Glutamatergic neuron (in vitro differentiated cells): ENCODE data around the gene PSEN1. TPM values are rescaled to one million over a fixed set of nuclear protein-coding genes. Genes with fewer than 3 reads are reported as not detected.

Experiments
- DNase-seq: peaks from one replicate; pipeline ENCODE4 v3.0.0; 2022
- H3K27ac Mint-ChIP-seq: one replicate; pipeline ENCODE4 v1.8.0; 2020; ENCODE audit warnings: mild to moderate bottlenecking, mixed read lengths, inconsistent platforms; ENCODE audit not compliant: unreplicated experiment
- H3K27me3 Mint-ChIP-seq: one replicate; pipeline ENCODE4 v1.8.0; 2020; ENCODE audit warnings: mild to moderate bottlenecking, moderate library complexity, mixed read lengths, inconsistent platforms; ENCODE audit not compliant: unreplicated experiment
- H3K36me3 Mint-ChIP-seq: one replicate; pipeline ENCODE4 v1.8.0; 2020; ENCODE audit warnings: mild to moderate bottlenecking, mixed read lengths, inconsistent platforms; ENCODE audit not compliant: unreplicated experiment
- H3K4me1 Mint-ChIP-seq: one replicate; pipeline ENCODE4 v1.8.0; 2020; ENCODE audit warnings: mild to moderate bottlenecking, low read depth, mixed read lengths, inconsistent platforms; ENCODE audit not compliant: unreplicated experiment
- H3K4me3 Mint-ChIP-seq: one replicate; pipeline ENCODE4 v1.8.0; 2020; ENCODE audit warnings: mild to moderate bottlenecking, mixed read lengths, inconsistent platforms; ENCODE audit not compliant: unreplicated experiment
- H3K9me3 Mint-ChIP-seq: one replicate; pipeline ENCODE4 v1.8.0; 2020; ENCODE audit warnings: mild to moderate bottlenecking, moderate library complexity, mixed read lengths, inconsistent platforms; ENCODE audit not compliant: unreplicated experiment
- total RNA-seq: library from RNA; stranded (reverse); fragmentation: NEBNext Ultra II Directional; extraction: Animal tissue kit (Norgen Biotek cat#: 25700); gene quantifications from one replicate; pipeline ENCODE4 v1.2.1, GENCODE V29; 2021; ENCODE audit not compliant: unreplicated experiment
- TF ChIP-seq, protein P1 (sequence below): fragments of 200-600 bp; sonication (generic); IDR thresholded peaks from one replicate; pipeline ENCODE4 v1.5.0; 2021; ENCODE audit not compliant: partially characterized antibody, unreplicated experiment

Gene PSEN1
- total RNA-seq, 1 donor from 2014 or later, result 79.7 TPM

DNA sequence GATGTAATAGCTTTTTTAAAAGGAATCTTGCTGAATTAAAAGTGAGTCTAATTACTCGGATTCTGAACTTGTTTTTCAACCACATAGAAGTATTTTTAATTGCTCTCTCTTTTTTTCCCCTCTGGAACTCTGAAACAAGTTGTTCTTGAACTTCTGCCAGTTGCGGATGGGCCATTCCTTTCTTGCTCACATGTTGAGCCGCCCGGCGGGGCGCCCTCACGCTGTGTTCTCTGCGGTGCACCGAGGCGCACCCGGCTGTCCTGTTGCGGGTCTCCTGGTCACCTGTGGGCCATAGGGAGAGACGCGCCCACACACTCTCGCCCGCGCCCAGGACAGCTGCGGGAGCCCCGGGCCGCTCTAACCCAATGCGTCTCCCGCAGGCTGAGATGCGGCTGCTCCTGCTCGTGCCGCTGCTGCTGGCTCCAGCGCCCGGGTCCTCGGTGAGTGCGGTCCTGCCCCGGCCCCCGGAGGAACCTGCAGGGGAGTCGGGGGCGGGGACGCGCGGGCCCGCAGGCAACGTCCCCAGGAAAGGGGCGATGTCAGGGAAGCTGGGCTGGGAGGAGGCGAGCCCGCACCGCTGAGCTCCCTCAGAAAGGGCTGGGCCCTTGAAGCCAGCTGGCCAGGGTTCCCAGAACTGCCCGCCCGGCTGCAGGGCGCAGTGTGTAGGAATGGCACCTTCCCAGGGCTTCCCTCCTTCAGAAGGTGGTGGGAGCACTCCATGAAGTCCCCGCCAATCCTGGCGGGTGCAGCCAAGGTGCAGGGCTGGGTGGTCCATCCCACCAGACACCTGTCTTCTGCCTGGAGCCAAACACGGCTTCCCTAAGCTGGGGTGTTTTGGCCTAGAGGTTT is 103.3 kb downstream of the PSEN1 start:
- no peaks in the 10 kb centered on the region for H3K36me3 Mint-ChIP-seq
- TF ChIP-seq, protein P1, sequence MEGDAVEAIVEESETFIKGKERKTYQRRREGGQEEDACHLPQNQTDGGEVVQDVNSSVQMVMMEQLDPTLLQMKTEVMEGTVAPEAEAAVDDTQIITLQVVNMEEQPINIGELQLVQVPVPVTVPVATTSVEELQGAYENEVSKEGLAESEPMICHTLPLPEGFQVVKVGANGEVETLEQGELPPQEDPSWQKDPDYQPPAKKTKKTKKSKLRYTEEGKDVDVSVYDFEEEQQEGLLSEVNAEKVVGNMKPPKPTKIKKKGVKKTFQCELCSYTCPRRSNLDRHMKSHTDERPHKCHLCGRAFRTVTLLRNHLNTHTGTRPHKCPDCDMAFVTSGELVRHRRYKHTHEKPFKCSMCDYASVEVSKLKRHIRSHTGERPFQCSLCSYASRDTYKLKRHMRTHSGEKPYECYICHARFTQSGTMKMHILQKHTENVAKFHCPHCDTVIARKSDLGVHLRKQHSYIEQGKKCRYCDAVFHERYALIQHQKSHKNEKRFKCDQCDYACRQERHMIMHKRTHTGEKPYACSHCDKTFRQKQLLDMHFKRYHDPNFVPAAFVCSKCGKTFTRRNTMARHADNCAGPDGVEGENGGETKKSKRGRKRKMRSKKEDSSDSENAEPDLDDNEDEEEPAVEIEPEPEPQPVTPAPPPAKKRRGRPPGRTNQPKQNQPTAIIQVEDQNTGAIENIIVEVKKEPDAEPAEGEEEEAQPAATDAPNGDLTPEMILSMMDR, result no peak
- no peaks in the 10 kb centered on the region for H3K9me3 Mint-ChIP-seq
- peaks cover 18% of the 10 kb centered on the region for H3K4me1 Mint-ChIP-seq
- peaks cover 21% of the 10 kb centered on the region for H3K27me3 Mint-ChIP-seq
- peak; percentile 52 for DNase-seq
- H3K4me3 Mint-ChIP-seq, result peak overlapping the region; percentile 55
- H3K27ac Mint-ChIP-seq, result no peak overlapping the region

DNA sequence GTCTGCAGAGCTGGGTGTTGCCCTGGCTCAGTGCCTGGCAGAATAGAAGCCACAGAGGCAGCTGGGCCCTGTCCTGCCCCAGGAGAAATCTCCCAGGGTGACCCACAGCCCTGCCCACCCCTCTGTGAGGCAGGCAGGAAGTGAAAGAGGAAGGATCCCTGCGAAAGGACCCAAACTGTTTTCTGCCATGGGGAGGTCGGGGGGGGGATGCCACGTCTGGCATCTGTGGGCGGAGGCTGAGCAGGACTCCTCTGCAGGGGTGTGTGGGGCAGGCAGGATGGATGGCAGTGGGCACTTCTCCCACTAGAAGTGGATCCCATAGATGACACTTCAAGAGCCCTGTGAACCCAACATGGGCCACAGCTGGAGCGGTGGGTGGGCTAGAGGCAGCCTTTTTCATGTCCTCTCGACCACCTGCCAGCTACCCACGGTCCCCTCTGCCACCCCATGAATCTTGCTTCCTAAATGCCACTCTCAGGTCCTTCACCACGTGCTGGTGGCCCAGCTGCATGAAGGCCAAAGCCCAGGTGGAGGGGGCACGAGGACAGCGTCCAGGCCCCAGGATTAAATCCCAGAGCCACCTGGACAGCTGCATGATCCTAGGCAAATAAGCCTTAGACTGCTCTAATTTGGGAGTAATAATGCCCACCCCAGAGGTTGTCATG is 104.6 kb downstream of the PSEN1 start:
- H3K36me3 Mint-ChIP-seq, result no peaks in the 10 kb centered on the region
- H3K4me1 Mint-ChIP-seq, result peaks cover 8% of the 10 kb centered on the region
- H3K4me3 Mint-ChIP-seq, result no peak overlapping the region
- TF ChIP-seq, protein P1, result no peak
- H3K27me3 Mint-ChIP-seq, result peaks cover 19% of the 10 kb centered on the region
- no peak for DNase-seq
- H3K9me3 Mint-ChIP-seq, result no peaks in the 10 kb centered on the region
- no peak overlapping the region for H3K27ac Mint-ChIP-seq

DNA sequence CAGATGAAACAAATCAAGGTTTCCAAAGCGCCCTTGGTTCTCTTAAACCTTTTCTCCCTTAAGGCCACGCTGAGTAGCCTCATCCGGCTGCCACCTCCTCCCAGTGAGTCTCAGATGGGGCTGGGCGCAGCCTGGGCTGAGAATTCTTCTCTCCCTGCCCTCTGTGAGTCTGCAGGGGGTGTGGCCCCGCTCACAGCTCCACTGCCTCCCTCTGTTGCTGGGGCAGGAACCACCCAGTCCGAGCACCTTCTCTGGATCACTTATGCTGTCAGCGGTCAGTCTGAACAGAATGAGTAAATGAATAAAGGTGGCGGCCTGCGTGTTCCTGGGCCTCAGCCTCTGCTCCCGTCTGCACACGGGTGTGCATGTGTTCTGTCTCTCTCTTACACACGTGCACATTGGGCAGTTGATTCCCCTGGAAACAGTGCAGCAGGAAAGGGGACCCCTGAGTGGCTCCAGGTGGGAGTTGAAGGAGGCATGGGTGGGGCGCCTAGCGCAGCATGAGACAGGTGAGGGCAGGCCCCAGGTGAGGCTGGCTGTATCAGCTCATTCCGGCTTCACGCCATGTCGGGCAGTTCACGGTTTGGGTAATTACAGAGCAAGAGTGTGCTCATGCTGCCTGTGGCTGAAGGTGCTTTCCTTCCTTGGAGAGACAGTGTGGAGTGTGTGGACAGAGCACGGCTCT is 105.3 kb downstream of the PSEN1 start:
- Mint-ChIP-seq H3K9me3 (no peaks in the 10 kb centered on the region), H3K27ac (no peak overlapping the region), H3K4me3 (no peak overlapping the region), H3K27me3 (peaks cover 15% of the 10 kb centered on the region), H3K4me1 (peaks cover 6% of the 10 kb centered on the region), H3K36me3 (no peaks in the 10 kb centered on the region)
- TF ChIP-seq, protein P1, result no peak
- no peak for DNase-seq

DNA sequence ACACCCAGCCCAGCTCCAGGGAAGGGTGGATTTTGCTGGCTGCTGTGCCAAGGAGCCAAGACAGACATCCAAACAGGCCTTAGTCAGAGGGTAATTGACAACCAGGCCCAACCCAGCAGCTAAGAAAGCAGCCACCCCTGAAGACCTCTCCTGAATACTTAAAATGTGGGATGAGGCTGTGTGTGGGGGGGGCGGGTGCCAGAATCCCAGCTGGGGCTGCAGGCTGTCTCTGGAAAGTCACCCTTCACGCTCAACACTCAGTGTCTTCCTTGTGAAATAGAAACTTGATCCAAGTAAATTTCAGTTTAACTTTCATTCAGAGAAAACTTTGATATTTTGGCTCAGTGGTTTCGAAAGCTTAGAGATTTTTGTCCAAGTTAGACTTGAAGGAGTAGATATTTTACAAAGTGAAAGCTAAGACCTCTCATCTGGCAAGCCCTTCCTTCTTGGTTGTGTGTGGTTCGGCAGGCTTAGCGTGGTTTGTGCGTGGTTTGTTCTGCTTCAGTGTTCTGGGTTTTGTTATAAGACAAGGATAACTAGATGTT is 106.1 kb downstream of the PSEN1 start:
- no peak for DNase-seq
- Mint-ChIP-seq H3K27me3 (peaks cover 9% of the 10 kb centered on the region), H3K4me1 (peaks cover 6% of the 10 kb centered on the region), H3K27ac (no peak overlapping the region), H3K36me3 (no peaks in the 10 kb centered on the region), H3K4me3 (no peak overlapping the region), H3K9me3 (peaks cover 3% of the 10 kb centered on the region)
- TF ChIP-seq, protein P1, result no peak
